Measurements from ENCODE around the gene SRL. TPM values are rescaled to one million over a fixed set of nuclear protein-coding genes. Genes with fewer than 3 reads are reported as not detected.

The SRL gene
- total RNA-seq, 1 donor from 2014 or later: not detected

DNA sequence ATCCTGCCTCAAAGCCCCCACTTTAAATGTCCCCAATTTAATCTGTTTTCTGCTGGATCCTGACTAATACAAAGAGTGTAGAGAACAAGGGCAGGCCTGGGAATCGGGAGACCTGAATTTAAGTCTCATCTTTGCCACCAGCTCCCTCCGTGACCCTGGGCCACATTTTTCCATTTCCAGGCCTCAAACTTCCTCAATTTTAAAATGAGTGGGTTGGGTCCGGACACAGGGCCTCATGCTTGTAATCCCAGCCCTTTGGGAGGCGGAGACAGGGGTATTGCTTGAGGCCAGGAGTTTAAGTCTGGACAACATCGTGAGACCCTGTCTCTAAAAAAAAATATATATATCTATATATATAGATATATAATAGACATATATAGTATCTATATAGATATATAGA lies 61.4 kb downstream of the SRL start:
- no peak for DNase-seq (ENCODE audit: low read depth)
- H3K4me3 ChIP-seq (ENCODE audit: low read depth, low read length): no peak overlapping the region
- TF ChIP-seq, protein P1, sequence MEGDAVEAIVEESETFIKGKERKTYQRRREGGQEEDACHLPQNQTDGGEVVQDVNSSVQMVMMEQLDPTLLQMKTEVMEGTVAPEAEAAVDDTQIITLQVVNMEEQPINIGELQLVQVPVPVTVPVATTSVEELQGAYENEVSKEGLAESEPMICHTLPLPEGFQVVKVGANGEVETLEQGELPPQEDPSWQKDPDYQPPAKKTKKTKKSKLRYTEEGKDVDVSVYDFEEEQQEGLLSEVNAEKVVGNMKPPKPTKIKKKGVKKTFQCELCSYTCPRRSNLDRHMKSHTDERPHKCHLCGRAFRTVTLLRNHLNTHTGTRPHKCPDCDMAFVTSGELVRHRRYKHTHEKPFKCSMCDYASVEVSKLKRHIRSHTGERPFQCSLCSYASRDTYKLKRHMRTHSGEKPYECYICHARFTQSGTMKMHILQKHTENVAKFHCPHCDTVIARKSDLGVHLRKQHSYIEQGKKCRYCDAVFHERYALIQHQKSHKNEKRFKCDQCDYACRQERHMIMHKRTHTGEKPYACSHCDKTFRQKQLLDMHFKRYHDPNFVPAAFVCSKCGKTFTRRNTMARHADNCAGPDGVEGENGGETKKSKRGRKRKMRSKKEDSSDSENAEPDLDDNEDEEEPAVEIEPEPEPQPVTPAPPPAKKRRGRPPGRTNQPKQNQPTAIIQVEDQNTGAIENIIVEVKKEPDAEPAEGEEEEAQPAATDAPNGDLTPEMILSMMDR (conservative IDR thresholded peaks at IDR 0.05; ENCODE audit: low read depth, low read length): no peak

DNA sequence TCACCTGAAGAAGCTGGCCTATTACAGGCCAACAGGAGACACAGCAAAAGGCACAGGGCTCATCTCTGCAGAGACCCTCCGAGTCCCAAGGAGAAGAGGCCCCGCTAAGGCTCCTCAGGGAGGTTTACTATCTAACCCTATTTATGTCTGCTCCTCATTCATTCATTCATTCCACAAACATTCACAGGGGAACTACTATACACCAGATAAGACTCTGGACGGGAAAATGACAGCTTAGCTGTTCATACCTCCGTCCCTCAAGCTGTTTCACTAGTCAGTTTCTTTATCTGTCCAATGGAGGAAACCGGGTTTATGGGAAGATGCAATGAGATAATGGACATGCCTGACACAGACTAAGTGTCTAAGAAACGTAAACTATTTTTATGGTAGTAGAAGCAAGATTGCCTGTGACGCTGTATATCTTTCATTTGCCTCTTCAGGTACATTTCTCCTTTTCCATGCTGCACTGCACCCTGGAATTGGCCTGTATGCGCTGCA lies 62.1 kb downstream of the SRL start:
- H3K4me3 ChIP-seq (ENCODE audit: low read depth, low read length): no peak overlapping the region
- TF ChIP-seq, protein P1 (conservative IDR thresholded peaks at IDR 0.05; ENCODE audit: low read depth, low read length): no peak
- DNase-seq (ENCODE audit: low read depth): no peak

DNA sequence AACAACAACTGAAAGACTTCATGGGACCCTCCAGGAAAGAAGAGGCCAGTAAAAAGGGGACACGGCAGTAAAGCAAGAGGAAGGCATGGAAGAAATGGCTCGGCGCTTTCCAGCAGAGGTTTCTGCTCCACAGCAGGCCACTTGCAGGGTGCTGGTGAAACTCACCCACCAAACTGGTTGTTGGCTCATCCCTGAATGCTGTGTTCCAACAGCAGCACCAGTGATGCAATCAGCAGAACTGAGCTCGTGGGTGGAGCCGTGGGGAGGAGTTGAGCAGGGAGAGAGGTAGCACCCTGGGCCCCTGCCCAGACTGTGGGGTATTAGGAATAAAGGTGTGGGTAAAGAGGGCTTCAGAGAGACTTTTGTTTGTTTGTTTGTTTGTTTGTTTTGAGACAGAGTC lies 62.9 kb downstream of the SRL start:
- DNase-seq (ENCODE audit: low read depth): no peak
- no peak overlapping the region for H3K4me3 ChIP-seq (ENCODE audit: low read depth, low read length)

DNA sequence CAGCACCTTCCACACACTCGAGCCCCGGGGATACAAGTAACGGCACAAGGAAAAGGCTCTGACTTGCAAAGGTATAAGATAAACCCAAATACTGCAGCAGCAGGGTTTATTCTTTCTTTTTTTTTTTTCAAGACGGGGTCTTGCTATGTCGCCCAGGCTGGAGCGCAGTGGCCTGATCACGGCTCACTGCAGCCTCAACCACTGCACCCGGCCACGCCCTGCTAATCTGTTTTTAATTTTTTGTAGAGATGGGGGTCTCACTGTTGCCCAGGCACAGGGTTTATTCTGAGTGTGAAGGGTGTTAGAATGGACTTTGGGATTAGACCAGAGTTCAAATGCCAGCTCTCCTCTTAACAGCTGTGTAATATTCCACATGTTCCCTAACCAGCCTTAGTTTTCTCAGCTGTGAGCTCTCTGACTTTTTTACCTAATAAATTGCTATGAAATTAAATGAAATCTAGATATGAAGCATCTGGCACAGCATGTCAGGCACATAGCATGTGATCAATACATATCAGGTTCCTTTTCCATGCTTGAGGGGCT lies 63.3 kb downstream of the SRL start:
- TF ChIP-seq, protein P1 (conservative IDR thresholded peaks at IDR 0.05; ENCODE audit: low read depth, low read length): no peak
- no peak overlapping the region for H3K4me3 ChIP-seq (ENCODE audit: low read depth, low read length)
- no peak for DNase-seq (ENCODE audit: low read depth)

More for the DNA sequence above, 62.9 kb downstream of the SRL start:
- TF ChIP-seq, protein P1 (conservative IDR thresholded peaks at IDR 0.05; ENCODE audit: low read depth, low read length): no peak

DNA sequence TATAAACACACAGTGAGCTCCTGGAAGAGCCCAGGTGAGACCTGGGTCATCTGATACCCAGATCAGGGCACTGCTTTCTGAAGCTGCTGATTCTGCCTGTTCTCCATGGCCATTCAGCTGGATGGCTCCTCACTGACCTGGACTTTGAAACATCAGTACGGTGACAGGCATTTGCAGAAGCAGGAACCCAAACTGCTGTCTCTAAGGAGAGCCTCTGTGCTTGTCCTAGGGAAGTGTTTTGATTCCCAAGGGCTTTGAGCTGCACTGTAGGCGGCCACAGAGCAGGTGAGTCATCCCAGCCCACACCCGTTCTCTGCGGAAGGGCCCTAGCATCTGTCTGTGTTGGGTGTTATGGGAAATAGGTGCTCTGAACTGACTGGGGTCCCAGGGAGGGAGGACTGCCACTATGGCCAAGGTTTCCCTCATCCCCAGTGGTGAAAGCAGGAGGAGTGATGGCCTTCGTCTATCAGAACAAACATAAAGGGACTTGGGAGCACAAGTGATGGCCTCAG lies 64.9 kb downstream of the SRL start:
- H3K4me3 ChIP-seq (ENCODE audit: low read depth, low read length): no peak overlapping the region
- TF ChIP-seq, protein P1 (conservative IDR thresholded peaks at IDR 0.05; ENCODE audit: low read depth, low read length): no peak
- no peak for DNase-seq (ENCODE audit: low read depth)

DNA sequence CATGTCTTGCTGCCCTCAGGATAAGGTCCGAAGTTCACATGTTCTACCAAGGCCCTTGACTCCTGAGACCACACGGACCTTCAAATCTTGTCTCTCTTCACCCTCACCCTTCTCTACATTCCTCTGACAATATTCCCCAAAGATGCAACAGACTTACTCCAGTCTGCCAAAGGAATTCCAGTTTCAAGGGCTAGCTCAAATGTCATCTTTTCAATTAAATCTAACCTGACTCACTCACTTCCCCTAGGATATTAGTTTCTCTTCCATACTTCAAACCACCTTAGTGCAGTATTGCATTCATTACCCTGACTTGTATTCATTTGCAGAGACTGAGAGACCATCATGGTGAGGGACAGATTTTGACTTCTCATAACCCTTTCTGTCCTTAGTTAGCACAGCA lies 66.0 kb downstream of the SRL start:
- DNase-seq (ENCODE audit: low read depth): no peak
- no peak overlapping the region for H3K4me3 ChIP-seq (ENCODE audit: low read depth, low read length)
- TF ChIP-seq, protein P1 (conservative IDR thresholded peaks at IDR 0.05; ENCODE audit: low read depth, low read length): no peak

DNA sequence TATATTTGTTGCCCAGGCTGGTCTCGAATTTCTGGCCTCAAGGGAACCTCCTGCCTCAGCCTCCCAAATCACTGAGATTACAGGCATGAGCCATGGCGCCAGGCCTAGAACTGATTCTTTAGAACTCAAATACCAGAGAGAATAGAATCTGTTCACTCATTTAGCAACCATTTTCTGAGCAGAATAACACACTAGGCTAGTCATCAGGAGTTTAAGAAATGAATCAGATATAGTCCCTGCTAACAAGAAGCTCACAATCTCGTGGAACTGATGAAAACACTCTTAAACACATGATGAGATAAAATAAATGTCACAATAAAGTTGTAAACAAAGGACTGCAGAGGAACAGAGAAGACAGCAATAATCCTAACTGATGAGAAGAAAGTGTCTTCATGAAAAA lies 69.8 kb downstream of the SRL start:
- TF ChIP-seq, protein P1 (conservative IDR thresholded peaks at IDR 0.05; ENCODE audit: low read depth, low read length): no peak
- DNase-seq (ENCODE audit: low read depth): no peak
- no peak overlapping the region for H3K4me3 ChIP-seq (ENCODE audit: low read depth, low read length)

All from epithelial cell of proximal tubule (primary cell).